ENCODE measurements around the gene TBXT. TPM values are rescaled to one million over a fixed set of nuclear protein-coding genes. Genes with fewer than 3 reads are reported as not detected.

TBXT gene
- total RNA-seq, 1 donor from 2014 or later, result not detected

DNA sequence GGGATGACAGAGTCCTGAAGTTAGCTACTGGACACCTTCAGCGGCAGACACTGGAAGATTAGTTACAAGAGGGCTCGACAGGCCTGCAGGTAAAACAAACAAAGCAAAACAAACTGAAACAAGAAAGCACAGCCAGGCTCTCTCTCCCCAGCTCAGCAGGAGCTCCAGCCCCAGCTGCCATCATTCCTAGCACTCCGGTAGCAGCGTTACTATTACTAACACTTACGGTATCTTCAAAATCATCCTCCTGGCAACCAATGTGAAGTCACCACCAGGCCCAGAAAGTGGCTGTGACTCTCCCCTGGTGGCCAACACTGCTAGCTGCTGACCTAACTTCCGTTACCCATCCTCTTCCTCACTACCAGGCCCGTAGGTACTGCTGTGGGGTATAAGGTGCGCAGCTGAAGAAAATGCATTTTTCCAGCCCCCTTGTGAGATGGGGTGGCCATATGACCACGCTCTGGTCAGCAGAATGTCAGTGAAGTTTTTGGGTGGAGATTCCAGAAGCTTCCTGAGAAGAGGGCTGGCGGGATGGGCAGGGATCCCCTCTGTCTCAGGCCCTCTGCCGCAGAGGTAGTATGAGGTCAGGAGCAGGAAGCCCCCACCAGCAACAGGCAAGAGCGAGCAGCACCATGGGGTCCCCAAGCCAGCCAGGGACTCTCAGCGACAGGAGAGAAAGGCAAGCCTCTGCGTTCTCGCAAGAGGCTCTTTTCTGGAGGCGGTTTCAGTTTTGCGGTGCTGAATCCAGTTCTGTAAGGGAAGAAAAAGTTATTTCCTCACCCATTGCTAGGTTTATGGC, 37.4 kb upstream of the TBXT start:
- Mint-ChIP-seq H3K9me3 (ENCODE audit: unreplicated experiment) (no peaks in the 10 kb centered on the region), H3K4me3 (ENCODE audit: unreplicated experiment) (no peak overlapping the region), H3K4me1 (ENCODE audit: low read depth, unreplicated experiment) (no peaks in the 10 kb centered on the region), H3K27me3 (ENCODE audit: unreplicated experiment) (peaks cover 2% of the 10 kb centered on the region), H3K36me3 (ENCODE audit: unreplicated experiment) (no peaks in the 10 kb centered on the region), H3K27ac (ENCODE audit: unreplicated experiment) (no peak overlapping the region)
- no peak for DNase-seq
- TF ChIP-seq, protein P1, sequence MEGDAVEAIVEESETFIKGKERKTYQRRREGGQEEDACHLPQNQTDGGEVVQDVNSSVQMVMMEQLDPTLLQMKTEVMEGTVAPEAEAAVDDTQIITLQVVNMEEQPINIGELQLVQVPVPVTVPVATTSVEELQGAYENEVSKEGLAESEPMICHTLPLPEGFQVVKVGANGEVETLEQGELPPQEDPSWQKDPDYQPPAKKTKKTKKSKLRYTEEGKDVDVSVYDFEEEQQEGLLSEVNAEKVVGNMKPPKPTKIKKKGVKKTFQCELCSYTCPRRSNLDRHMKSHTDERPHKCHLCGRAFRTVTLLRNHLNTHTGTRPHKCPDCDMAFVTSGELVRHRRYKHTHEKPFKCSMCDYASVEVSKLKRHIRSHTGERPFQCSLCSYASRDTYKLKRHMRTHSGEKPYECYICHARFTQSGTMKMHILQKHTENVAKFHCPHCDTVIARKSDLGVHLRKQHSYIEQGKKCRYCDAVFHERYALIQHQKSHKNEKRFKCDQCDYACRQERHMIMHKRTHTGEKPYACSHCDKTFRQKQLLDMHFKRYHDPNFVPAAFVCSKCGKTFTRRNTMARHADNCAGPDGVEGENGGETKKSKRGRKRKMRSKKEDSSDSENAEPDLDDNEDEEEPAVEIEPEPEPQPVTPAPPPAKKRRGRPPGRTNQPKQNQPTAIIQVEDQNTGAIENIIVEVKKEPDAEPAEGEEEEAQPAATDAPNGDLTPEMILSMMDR (IDR thresholded peaks at IDR 0.05; ENCODE audit: partially characterized antibody, unreplicated experiment), result no peak

DNA sequence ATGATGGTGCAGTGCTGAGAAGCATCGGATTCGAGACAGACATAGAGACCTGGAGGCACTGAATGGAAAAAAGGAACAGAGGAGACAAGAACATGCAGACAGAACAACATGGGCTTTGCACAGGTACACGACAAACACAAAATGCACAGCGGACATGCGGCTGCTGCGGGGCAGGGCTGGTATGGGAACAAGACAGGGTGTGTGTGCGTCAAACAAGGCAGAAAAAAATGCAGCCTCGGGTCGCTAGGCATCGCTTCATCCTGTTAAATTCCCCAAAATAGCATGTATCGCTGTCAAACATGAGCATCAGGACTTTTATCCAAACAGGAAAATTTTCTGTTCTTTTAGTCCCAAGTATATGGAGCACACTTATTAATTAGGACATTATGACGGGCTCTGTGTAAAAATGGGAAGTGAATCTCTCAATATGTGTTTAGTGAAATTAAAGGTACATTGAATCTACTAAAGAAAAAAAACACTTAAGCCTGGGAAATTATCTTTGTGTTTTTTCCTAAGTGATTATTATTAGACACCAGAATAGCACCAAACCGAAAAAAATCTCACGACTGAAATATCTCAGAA, 36.1 kb upstream of the TBXT start:
- no peak for DNase-seq
- TF ChIP-seq, protein P1 (IDR thresholded peaks at IDR 0.05; ENCODE audit: partially characterized antibody, unreplicated experiment), result no peak
- H3K27ac Mint-ChIP-seq (ENCODE audit: unreplicated experiment), result no peak overlapping the region
- no peaks in the 10 kb centered on the region for H3K36me3 Mint-ChIP-seq (ENCODE audit: unreplicated experiment)
- no peaks in the 10 kb centered on the region for H3K9me3 Mint-ChIP-seq (ENCODE audit: unreplicated experiment)
- no peaks in the 10 kb centered on the region for H3K4me1 Mint-ChIP-seq (ENCODE audit: low read depth, unreplicated experiment)
- H3K4me3 Mint-ChIP-seq (ENCODE audit: unreplicated experiment), result no peak overlapping the region
- peaks cover 2% of the 10 kb centered on the region for H3K27me3 Mint-ChIP-seq (ENCODE audit: unreplicated experiment)

DNA sequence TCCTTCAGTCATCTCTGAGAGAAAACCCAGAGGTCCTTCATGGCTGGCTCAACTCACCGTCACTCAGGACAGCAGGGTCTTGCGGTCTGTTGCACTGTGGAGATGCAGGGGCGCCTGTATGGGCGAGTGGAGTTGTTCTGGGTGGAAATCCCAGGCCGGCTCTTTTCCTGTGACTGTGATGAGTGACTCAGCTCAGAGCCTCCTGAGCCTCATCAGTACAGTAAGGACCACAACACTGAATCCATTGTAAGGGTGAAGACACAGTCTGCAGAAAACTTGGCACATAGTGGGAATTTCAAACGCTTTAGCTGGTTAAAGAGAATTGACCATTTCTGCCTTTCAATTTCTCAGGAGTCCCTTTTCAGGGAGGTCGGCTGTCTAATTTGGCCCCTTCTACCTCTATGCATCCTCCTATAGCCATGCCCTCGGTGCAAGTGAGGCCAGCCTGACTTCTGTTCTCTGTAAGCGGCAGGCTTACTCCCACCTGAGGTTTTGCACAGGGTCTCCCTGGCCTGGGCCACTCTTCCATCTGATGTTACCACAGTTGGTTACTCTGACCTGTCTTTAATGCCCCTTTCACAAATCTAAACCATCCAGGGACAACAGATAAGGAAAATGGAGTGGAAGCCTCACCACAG, 35.5 kb upstream of the TBXT start:
- H3K27me3 Mint-ChIP-seq (ENCODE audit: unreplicated experiment), result peaks cover 2% of the 10 kb centered on the region
- H3K4me3 Mint-ChIP-seq (ENCODE audit: unreplicated experiment), result no peak overlapping the region
- H3K27ac Mint-ChIP-seq (ENCODE audit: unreplicated experiment), result no peak overlapping the region

DNA sequence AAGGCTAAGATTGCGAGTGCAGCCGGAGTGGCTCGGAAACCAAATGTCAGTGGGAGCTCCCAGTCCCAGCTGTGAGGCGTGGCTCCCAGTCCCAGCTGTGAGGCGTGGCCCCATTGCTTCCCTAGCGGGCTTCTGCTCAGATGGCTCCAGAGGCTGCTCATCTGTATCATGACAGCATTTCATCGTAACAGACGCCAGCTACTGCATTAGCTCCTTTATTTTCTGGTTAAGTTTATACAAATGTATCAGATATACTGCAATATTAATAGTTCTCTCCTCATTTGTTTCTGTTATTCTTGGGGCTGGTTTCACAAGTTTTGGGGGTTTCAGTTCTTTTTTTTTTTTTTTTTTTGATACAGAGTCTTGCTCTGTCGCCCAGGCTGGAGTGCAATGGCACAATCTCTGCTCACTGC, 34.7 kb upstream of the TBXT start:
- no peaks in the 10 kb centered on the region for H3K9me3 Mint-ChIP-seq (ENCODE audit: unreplicated experiment)
- H3K27ac Mint-ChIP-seq (ENCODE audit: unreplicated experiment), result no peak overlapping the region
- H3K4me1 Mint-ChIP-seq (ENCODE audit: low read depth, unreplicated experiment), result no peaks in the 10 kb centered on the region
- H3K27me3 Mint-ChIP-seq (ENCODE audit: unreplicated experiment), result peaks cover 7% of the 10 kb centered on the region
- H3K4me3 Mint-ChIP-seq (ENCODE audit: unreplicated experiment), result no peak overlapping the region
- TF ChIP-seq, protein P1 (IDR thresholded peaks at IDR 0.05; ENCODE audit: partially characterized antibody, unreplicated experiment), result no peak
- no peak for DNase-seq
- H3K36me3 Mint-ChIP-seq (ENCODE audit: unreplicated experiment), result no peaks in the 10 kb centered on the region

More for the DNA sequence above, 35.5 kb upstream of the TBXT start:
- H3K9me3 Mint-ChIP-seq (ENCODE audit: unreplicated experiment), result no peaks in the 10 kb centered on the region
- TF ChIP-seq, protein P1 (IDR thresholded peaks at IDR 0.05; ENCODE audit: partially characterized antibody, unreplicated experiment), result no peak
- no peaks in the 10 kb centered on the region for H3K4me1 Mint-ChIP-seq (ENCODE audit: low read depth, unreplicated experiment)
- H3K36me3 Mint-ChIP-seq (ENCODE audit: unreplicated experiment), result no peaks in the 10 kb centered on the region
- DNase-seq, result no peak

DNA sequence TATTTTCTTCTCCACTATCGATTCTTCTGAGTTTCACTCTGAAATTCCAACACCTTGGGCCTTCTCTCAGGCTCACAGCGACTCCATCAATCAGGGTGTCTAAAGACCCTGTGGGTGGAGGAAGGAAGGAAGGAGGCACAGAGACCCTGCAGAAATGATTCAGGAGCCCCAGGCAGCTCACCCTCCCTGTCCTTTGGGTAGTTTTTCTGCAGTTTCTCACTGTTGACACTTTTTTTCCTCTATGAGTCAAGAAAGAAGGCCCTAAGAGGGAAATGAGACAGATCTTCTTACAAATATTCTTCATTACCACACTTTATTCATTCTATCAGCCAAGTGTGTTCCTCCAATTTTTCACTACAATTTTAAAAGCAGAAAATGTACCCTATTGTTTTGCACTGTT, 34.2 kb upstream of the TBXT start:
- Mint-ChIP-seq H3K9me3 (ENCODE audit: unreplicated experiment) (no peaks in the 10 kb centered on the region), H3K27ac (ENCODE audit: unreplicated experiment) (no peak overlapping the region), H3K4me1 (ENCODE audit: low read depth, unreplicated experiment) (no peaks in the 10 kb centered on the region), H3K4me3 (ENCODE audit: unreplicated experiment) (no peak overlapping the region), H3K27me3 (ENCODE audit: unreplicated experiment) (peaks cover 7% of the 10 kb centered on the region), H3K36me3 (ENCODE audit: unreplicated experiment) (no peaks in the 10 kb centered on the region)
- TF ChIP-seq, protein P1 (IDR thresholded peaks at IDR 0.05; ENCODE audit: partially characterized antibody, unreplicated experiment), result no peak
- DNase-seq, result no peak
